ENCODE measurements around the gene CLEC3B. TPM values are rescaled to one million over a fixed set of nuclear protein-coding genes. Genes with fewer than 3 reads are reported as not detected.
"Not testable (repeated sequence)": the region's sequence is repeated elsewhere in the genome, so short reads cannot be mapped to it uniquely, and the experiment has no call there.

Gene CLEC3B
- total RNA-seq, 2 experiments from 2014 or later: 0.34 to 0.36 TPM

DNA sequence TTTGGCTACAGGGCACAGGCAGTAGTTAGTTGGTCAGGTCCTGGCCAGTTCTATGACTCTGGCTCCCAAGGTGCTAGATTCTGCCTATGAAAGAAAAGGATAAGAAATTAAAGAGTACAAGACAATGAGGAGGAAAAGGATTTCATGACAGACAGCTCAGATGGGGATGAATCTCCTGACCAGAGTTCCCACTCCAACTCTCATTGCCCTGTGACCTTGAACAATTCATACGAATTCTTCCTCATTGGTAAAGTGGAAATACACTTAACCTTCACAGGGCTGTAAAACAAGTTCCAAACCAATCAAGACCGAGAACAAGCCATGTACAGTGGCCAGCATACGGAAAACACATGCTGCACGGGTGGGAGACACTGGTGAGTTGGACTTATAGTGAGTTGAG is 23.7 kb downstream of the CLEC3B start:
- peaks cover 0 to 8% of the 10 kb centered on the region in 2 experiments for H3K27me3 ChIP-seq (ENCODE audit: control insufficient read depth in 1 of 2, insufficient read depth in 2 of 2, low read length in 2 of 2)
- H3K9me3 ChIP-seq (ENCODE audit: control insufficient read depth in 1 of 2, insufficient read depth in 1 of 2, low read length in 2 of 2): no peaks in the 10 kb centered on the region
- no peak overlapping the region for H3K4me3 ChIP-seq (ENCODE audit: low read length)
- Mint-ChIP-seq H3K4me1 (ENCODE audit: low read depth) (no peaks in the 10 kb centered on the region), H3K4me3 (no peak overlapping the region), H3K27me3 (no peaks in the 10 kb centered on the region), H3K27ac (no peak overlapping the region), H3K36me3 (ENCODE audit: low read depth) (no peaks in the 10 kb centered on the region), H3K9me3 (no peaks in the 10 kb centered on the region)
- H3K27ac ChIP-seq (ENCODE audit: low read depth in 1 of 2, low read length in 2 of 2): no peak overlapping the region
- ChIA-PET POLR2A (interaction anchor here (1.0 kb wide), 1 partner anchor 10 kb away, joined by 3 read pairs; no protein-coding TSS in a partner anchor), CTCF (no interaction called here)
- ATAC-seq (ENCODE audit: poor library complexity): no peak
- no peak for TF ChIP-seq CTCF (IDR thresholded peaks at IDR 0.05)
- intact Hi-C loops (cut with DNase I, micrococcal nuclease): loop anchor here in 1 of 2 experiments (10.0 kb wide), 1 partner anchor 875 kb away; no protein-coding TSS in a partner anchor
- DNase-seq: no peak
- H3K4me1 ChIP-seq (ENCODE audit: insufficient read depth, low read length): no peaks in the 10 kb centered on the region
- H3K36me3 ChIP-seq (ENCODE audit: insufficient read depth, low read length): no peaks in the 10 kb centered on the region

DNA sequence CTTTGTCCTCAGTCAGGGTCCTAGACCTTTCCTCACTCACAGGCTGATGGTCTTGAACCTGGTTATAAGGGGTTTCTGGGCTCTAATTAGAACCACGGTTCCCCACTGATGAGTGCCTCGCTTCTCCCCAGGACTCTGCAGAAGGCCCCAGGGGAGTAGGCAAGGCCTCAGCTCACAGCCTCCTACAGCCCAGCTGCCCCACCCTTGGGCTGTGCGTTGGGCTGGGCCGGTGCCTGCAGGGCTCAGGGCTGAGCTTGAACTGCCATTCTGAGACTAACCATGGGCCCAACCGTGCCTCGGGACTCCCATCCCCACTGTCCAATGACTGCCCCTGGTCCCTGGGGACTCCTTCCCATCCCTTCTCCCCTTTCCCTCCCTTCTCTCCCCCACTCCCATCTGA is 25.6 kb downstream of the CLEC3B start:
- Mint-ChIP-seq H3K9me3 (no peaks in the 10 kb centered on the region), H3K4me1 (ENCODE audit: low read depth) (no peaks in the 10 kb centered on the region), H3K27me3 (no peaks in the 10 kb centered on the region), H3K27ac (no peak overlapping the region), H3K4me3 (no peak overlapping the region), H3K36me3 (ENCODE audit: low read depth) (no peaks in the 10 kb centered on the region)
- Histone ChIP-seq H3K36me3 (ENCODE audit: insufficient read depth, low read length) (no peaks in the 10 kb centered on the region), H3K4me1 (ENCODE audit: insufficient read depth, low read length) (no peaks in the 10 kb centered on the region), H3K27me3 (ENCODE audit: control insufficient read depth in 1 of 2, insufficient read depth in 2 of 2, low read length in 2 of 2) (peaks cover 0 to 8% of the 10 kb centered on the region in 2 experiments), H3K4me3 (ENCODE audit: low read length) (no peak overlapping the region), H3K27ac (ENCODE audit: low read depth in 1 of 2, low read length in 2 of 2) (no peak overlapping the region), H3K9me3 (ENCODE audit: control insufficient read depth in 1 of 2, insufficient read depth in 1 of 2, low read length in 2 of 2) (no peaks in the 10 kb centered on the region)
- ChIA-PET POLR2A (no interaction called here), CTCF (no interaction called here)
- intact Hi-C loops (cut with DNase I, micrococcal nuclease): no loop called here
- ATAC-seq (ENCODE audit: poor library complexity) (no peak), DNase-seq (no peak)
- no peak for TF ChIP-seq CTCF (IDR thresholded peaks at IDR 0.05)

DNA sequence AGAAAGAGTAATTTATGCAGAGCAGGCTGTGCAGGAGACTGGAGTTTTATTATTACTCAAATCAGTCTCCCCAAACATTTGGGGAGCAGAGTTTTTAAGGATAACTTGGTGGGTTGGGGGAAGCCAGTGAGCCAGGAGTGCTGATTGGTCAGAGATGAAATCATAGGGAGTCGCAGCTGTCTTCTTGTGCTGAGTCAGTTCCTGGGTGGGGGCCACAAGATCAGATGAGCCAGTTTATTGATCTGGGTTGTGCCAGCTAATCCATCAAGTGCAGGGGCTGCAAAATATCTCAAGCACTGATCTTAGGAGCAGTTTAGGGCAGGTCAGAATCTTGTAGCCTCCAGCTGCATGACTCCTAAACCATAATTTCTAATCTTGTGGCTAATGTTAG is 27.7 kb downstream of the CLEC3B start:
- H3K4me1 ChIP-seq (ENCODE audit: insufficient read depth, low read length); H3K27me3 Mint-ChIP-seq; H3K4me1 Mint-ChIP-seq (ENCODE audit: low read depth); H3K27ac Mint-ChIP-seq; H3K4me3 ChIP-seq (ENCODE audit: low read length); H3K27me3 ChIP-seq (ENCODE audit: control insufficient read depth in 1 of 2, insufficient read depth in 2 of 2, low read length in 2 of 2); H3K27ac ChIP-seq (ENCODE audit: low read depth in 1 of 2, low read length in 2 of 2); H3K36me3 ChIP-seq (ENCODE audit: insufficient read depth, low read length); H3K4me3 Mint-ChIP-seq; ATAC-seq (ENCODE audit: poor library complexity); H3K9me3 ChIP-seq (ENCODE audit: control insufficient read depth in 1 of 2, insufficient read depth in 1 of 2, low read length in 2 of 2); H3K9me3 Mint-ChIP-seq; intact Hi-C loops (cut with DNase I, micrococcal nuclease); DNase-seq; POLR2A ChIA-PET; H3K36me3 Mint-ChIP-seq (ENCODE audit: low read depth): not testable (repeated sequence)
- CTCF ChIA-PET: interaction anchor here (0.7 kb wide), 1 partner anchor 13 kb away, joined by 3 read pairs; no protein-coding TSS in a partner anchor

DNA sequence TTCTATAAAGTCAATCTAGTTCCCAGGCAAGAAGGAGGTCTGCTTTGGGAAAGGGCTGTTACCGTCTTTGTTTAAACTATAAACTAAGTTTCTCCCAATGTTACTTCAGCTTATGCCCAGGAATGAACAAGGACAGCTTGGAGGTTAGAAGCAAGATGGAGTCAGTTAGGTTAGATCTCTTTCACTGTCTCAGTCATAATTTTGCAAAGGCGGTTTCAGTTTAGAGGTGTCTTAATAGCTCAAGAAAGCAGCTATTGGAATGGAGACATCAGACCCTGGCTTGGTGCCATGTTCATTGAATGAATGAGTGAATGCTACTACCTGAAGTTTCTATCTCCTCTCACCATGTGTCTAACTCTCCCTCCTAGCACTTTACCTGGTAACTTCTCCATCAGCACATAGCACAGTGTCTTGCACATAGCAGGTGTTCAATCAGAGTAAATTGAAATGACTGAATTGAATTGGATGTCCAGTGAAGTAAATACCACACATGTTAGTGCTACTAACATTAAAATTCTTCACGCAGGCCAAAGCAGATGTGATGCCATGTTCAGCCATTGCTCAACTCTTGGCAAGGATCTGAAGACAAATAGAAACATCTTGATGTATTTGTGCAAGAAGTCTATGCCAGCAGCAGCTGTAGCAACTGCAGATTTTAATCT is 28.2 kb downstream of the CLEC3B start:
- H3K27me3 Mint-ChIP-seq: no peaks in the 10 kb centered on the region
- ChIA-PET POLR2A (no interaction called here), CTCF (interaction anchor here (0.7 kb wide), 1 partner anchor 14 kb away, joined by 3 read pairs; no protein-coding TSS in a partner anchor)

More for the DNA sequence above, 28.2 kb downstream of the CLEC3B start:
- intact Hi-C loops (cut with DNase I, micrococcal nuclease): no loop called here
- H3K9me3 ChIP-seq (ENCODE audit: control insufficient read depth in 1 of 2, insufficient read depth in 1 of 2, low read length in 2 of 2): no peaks in the 10 kb centered on the region
- H3K27me3 ChIP-seq (ENCODE audit: control insufficient read depth in 1 of 2, insufficient read depth in 2 of 2, low read length in 2 of 2): no peaks in the 10 kb centered on the region
- Mint-ChIP-seq H3K4me3 (no peak overlapping the region), H3K36me3 (ENCODE audit: low read depth) (no peaks in the 10 kb centered on the region), H3K9me3 (no peaks in the 10 kb centered on the region), H3K4me1 (ENCODE audit: low read depth) (no peaks in the 10 kb centered on the region), H3K27ac (no peak overlapping the region)
- ATAC-seq (ENCODE audit: poor library complexity) (no peak), DNase-seq (no peak)
- H3K4me3 ChIP-seq (ENCODE audit: low read length): no peak overlapping the region
- no peaks in the 10 kb centered on the region for H3K4me1 ChIP-seq (ENCODE audit: insufficient read depth, low read length)
- H3K27ac ChIP-seq (ENCODE audit: low read depth in 1 of 2, low read length in 2 of 2): no peak overlapping the region
- no peak for TF ChIP-seq CTCF (IDR thresholded peaks at IDR 0.05)
- no peaks in the 10 kb centered on the region for H3K36me3 ChIP-seq (ENCODE audit: insufficient read depth, low read length)
